Esophagus muscularis mucosa (tissue), 4 donors: ENCODE measurements around the gene PDLIM5. TPM values are rescaled to one million over a fixed set of nuclear protein-coding genes. Genes with fewer than 3 reads are reported as not detected.

Experiments used
- DNase-seq: peaks from one replicate; pipeline ENCODE4 v3.0.0-alpha.2; 2017; ENCODE audit errors: extremely low spot score
- H3K27ac ChIP-seq, 4 donors: fragments of 200-600 bp; sonication (generic); replicated peaks in 1 of 4; 1 replicate in 3 of 4; 2 replicates in 1 of 4; pipeline ENCODE4 v1.5.1; 2016 to 2019; ENCODE audit warnings: mild to moderate bottlenecking in 1 of 4
- H3K27me3 ChIP-seq, 4 donors: fragments of 200-600 bp; sonication (generic); one replicate each; pipeline versions ENCODE4 v1.5.1 to v1.6.0; 2016 to 2019
- H3K36me3 ChIP-seq, 4 donors: fragments of 200-600 bp; sonication (generic); one replicate each; pipeline ENCODE4 v1.5.1; 2016 to 2019
- H3K4me1 ChIP-seq, 4 donors: fragments of 200-600 bp; sonication (generic); one replicate each; pipeline ENCODE4 v1.5.1; 2016 to 2019
- H3K4me3 ChIP-seq, 4 donors: fragments of 200-600 bp; sonication (generic); 1 replicate in 2 of 4; 2 replicates in 2 of 4; pipeline ENCODE4 v1.5.1; 2016 to 2019; ENCODE audit warnings: mild to moderate bottlenecking in 4 of 4, moderate library complexity in 1 of 4
- H3K9me3 ChIP-seq, 4 donors: fragments of 200-600 bp; sonication (generic); 1 replicate in 3 of 4; 2 replicates in 1 of 4; pipeline ENCODE4 v1.5.1; 2016 to 2019
- EP300 ChIP-seq: sonication (generic); formaldehyde crosslinking; IDR thresholded peaks from one replicate; pipeline ENCODE4 v1.6.1; 2017; ENCODE audit warnings: antibody characterized with exemption
- POLR2A ChIP-seq: fragments of 450-650 bp; IDR thresholded peaks from one replicate; pipeline ENCODE4 v1.6.1; 2017; ENCODE audit warnings: antibody characterized with exemption, moderate library complexity, mild to moderate bottlenecking, low read depth
- POLR2AphosphoS5 ChIP-seq, 2 donors: sonication (generic); formaldehyde crosslinking; IDR thresholded peaks; one replicate each; pipeline ENCODE4 v1.6.1; 2017; ENCODE audit warnings: antibody characterized with exemption in 2 of 2
- WGBS: methylation state at CpG from one replicate; pipeline ENCODE4 v1.1.5; 2018; 5-methylcytosine and 5-hydroxymethylcytosine counted together
- intact Hi-C: fragments of 100-400 bp; cut with DNase I; formaldehyde crosslinking; loops from one replicate; pipeline ENCODE4 v1.15.1; 2023
- total RNA-seq, 4 donors: library from RNA; depleted of rRNA; stranded (reverse); fragments of >200 nt; gene quantifications; one replicate each; pipeline versions ENCODE4 v1.1.0 to v1.2.1, GENCODE V29; 2016
- TF ChIP-seq, protein P1 (sequence below), 3 experiments: fragments of 200-600 bp in 2 of 3; fragments of 450-650 bp in 1 of 3; sonication (generic) in 2 of 3; IDR thresholded peaks; one replicate each; pipeline ENCODE4 v1.5.1; 2017 to 2019; ENCODE audit warnings: antibody characterized with exemption in 3 of 3, mild to moderate bottlenecking in 2 of 3, moderate library complexity in 1 of 3

The PDLIM5 gene
- total RNA-seq, 4 donors from 2014 or later: 138 to 160 (median 146) TPM

DNA sequence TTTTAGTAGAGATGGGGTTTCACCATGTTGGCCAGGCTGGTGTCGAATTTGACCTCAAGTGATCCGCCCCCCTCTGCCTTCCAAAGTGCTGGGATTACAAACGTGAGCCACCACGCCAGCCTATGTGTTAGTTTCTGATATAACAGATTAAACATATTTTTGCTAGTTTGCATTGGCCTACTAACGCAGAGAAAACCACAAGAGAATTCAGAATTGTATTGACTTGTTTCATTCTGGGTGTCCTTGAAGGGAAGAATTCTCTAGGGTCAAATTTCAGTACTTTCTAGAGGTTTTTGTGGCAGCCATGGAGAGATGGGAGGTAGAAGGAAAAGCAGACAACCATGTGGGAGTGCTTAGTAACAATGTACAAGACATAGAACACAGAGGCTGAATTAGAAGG lies 259.9 kb downstream of the PDLIM5 start:
- 74% methylated on average over 5 of the region's 5 CpGs for WGBS

DNA sequence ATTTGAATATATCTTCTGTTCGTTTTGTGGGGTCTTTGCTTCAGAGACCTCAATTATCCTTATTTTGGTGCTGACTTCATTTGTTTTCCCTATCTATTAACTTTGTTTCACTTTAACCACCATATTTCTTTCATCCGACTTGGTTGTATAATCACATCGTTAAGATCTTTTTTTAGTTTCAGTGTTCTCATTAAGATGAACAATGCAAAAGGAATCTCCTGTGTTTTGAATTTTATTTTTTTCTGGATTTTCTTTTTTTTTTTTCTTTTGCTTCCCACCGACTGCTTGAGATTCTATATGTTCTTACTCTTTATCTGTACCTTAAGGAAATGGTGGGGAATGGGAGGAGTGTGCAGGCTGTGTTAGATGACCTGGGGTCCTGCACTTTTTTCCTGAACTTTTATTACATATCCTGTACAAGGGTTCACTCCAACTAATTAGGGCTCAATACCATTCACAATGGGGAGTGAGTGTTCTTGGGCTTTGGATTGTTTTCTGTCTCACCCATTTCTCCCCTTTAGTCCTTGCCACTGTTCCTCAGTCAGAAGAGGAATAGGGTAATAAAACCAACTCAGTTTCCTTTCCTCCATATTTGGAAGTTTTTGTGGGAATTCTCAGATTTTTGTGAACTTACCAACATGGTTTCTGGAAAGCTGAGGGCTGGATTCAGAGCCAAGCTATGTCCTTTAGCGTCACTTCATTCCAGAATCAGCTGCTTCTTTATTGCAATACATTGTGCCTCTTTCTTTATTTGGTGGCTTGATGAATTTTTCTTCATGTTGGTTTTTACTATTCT lies 262.8 kb downstream of the PDLIM5 start:
- intact Hi-C loops: no loop called here
- Histone ChIP-seq H3K4me3 (peak overlapping the region in 2 of 4 donors; percentile 12 to 17), H3K9me3 (no peaks in the 10 kb centered on the region), H3K4me1 (peaks cover 0 to 9% (median 2%) of the 10 kb centered on the region in 4 donors), H3K27ac (no peak overlapping the region), H3K36me3 (no peaks in the 10 kb centered on the region), H3K27me3 (no peaks in the 10 kb centered on the region)
- DNase-seq: no peak
- TF ChIP-seq POLR2A (no peak), EP300 (no peak), POLR2AphosphoS5 (IDR thresholded peaks at IDR 0.05) (no peak)
- TF ChIP-seq, protein P1, sequence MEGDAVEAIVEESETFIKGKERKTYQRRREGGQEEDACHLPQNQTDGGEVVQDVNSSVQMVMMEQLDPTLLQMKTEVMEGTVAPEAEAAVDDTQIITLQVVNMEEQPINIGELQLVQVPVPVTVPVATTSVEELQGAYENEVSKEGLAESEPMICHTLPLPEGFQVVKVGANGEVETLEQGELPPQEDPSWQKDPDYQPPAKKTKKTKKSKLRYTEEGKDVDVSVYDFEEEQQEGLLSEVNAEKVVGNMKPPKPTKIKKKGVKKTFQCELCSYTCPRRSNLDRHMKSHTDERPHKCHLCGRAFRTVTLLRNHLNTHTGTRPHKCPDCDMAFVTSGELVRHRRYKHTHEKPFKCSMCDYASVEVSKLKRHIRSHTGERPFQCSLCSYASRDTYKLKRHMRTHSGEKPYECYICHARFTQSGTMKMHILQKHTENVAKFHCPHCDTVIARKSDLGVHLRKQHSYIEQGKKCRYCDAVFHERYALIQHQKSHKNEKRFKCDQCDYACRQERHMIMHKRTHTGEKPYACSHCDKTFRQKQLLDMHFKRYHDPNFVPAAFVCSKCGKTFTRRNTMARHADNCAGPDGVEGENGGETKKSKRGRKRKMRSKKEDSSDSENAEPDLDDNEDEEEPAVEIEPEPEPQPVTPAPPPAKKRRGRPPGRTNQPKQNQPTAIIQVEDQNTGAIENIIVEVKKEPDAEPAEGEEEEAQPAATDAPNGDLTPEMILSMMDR (IDR thresholded peaks at IDR 0.05): no peak
- 69% methylated on average over 5 of the region's 5 CpGs for WGBS

More for the DNA sequence above, 259.9 kb downstream of the PDLIM5 start:
- H3K4me3 ChIP-seq: no peak overlapping the region
- intact Hi-C loops: no loop called here
- H3K4me1 ChIP-seq: peaks cover 0 to 9% (median 2%) of the 10 kb centered on the region in 4 donors
- DNase-seq: no peak
- no peaks in the 10 kb centered on the region for H3K27me3 ChIP-seq
- H3K9me3 ChIP-seq: no peaks in the 10 kb centered on the region
- no peak overlapping the region for H3K27ac ChIP-seq
- no peaks in the 10 kb centered on the region for H3K36me3 ChIP-seq
- TF ChIP-seq POLR2A: no peak
- TF ChIP-seq EP300: no peak
- TF ChIP-seq, protein P1 (IDR thresholded peaks at IDR 0.05): no peak

DNA sequence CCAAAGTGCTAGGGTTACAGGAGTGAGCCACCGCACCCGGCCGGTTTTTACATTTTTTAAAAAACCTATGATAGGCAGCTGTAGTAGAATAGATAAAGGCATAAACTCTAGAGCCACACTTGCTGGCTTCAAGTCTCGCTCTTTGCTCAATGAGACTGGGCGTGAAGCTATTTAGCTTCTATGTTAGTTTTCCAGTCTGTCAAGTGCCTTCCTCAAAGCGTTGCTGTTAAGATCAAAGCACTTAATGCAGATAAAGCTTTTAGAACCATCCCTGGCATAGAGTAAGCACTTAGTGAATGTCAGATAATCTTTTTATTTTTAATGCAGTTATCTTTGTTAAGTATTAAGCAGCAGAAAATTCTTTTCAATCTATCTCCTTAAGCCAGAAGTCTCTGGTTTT lies 264.0 kb downstream of the PDLIM5 start:
- Histone ChIP-seq H3K27me3 (no peaks in the 10 kb centered on the region), H3K27ac (no peak overlapping the region), H3K9me3 (no peaks in the 10 kb centered on the region), H3K4me1 (peaks cover 0 to 9% (median 2%) of the 10 kb centered on the region in 4 donors), H3K4me3 (no peak overlapping the region), H3K36me3 (no peaks in the 10 kb centered on the region)
- intact Hi-C loops: no loop called here
- TF ChIP-seq POLR2A: no peak
- TF ChIP-seq EP300: no peak
- TF ChIP-seq, protein P1 (IDR thresholded peaks at IDR 0.05): no peak
- no peak for TF ChIP-seq POLR2AphosphoS5 (IDR thresholded peaks at IDR 0.05)
- DNase-seq: no peak
- 88% methylated on average over 6 of the region's 6 CpGs for WGBS

Other genes starting within 250 kb of the PDLIM5 start
- gene SMARCAD1, start 244.1 kb upstream of the PDLIM5 start, total RNA-seq: 10 to 100 TPM; 12.3 to 19.1 (median 14.5) TPM
- 1 to 10 TPM; 1.2 to 5.5 (median 2.6) TPM for gene HPGDS, start 109.1 kb upstream of the PDLIM5 start, total RNA-seq